IMR-90 (cell line): ENCODE data around the gene LYZL1. TPM values are rescaled to one million over a fixed set of nuclear protein-coding genes. Genes with fewer than 3 reads are reported as not detected.

Experiments used
- ATAC-seq: fragments of 200-7000 bp; cut with Tn5 transposase; 2 replicates; pipeline ENCODE4 v1.9.1; 2020; ENCODE audit warnings: low read depth, mild to moderate bottlenecking, moderate library complexity
- BruUV-seq: library from RNA; stranded (reverse); fragments of 400-500 nt; replicated peaks from 2 replicates; lab custom pipeline; 2021; lab: Mats Ljungman, UMichigan
- CTCF ChIA-PET: fragments of 300-600 bp; formaldehyde crosslinking; extraction: SDS; loops from one replicate; lab custom pipeline; 2021; ENCODE audit warnings: antibody characterized with exemption; lab: Yijun Ruan, JAX
- POLR2A ChIA-PET: fragments of 300-600 bp; sonication (Branson Sonifier 250); formaldehyde crosslinking; loops from one replicate; lab custom pipeline; 2022; ENCODE audit warnings: antibody characterized with exemption; ENCODE audit not compliant: unreplicated experiment; lab: Charles Lee
- DNase-seq: peaks from one replicate; pipeline ENCODE4 v3.0.0; 2013
- H2AFZ ChIP-seq: replicated peaks from 2 replicates; pipeline ENCODE3; 2013; ENCODE audit warnings: low read length, mild to moderate bottlenecking; ENCODE audit not compliant: poor library complexity
- H2AK5ac ChIP-seq: 2 replicates; pipeline ENCODE4 v1.6.1; 2013; ENCODE audit warnings: low read depth, low read length, inconsistent platforms
- H2AK9ac ChIP-seq: replicated peaks from 2 replicates; pipeline ENCODE3; 2013; ENCODE audit warnings: mild to moderate bottlenecking, low read depth, low read length, moderate library complexity; ENCODE audit not compliant: poor library complexity
- H2BK120ac ChIP-seq: 2 replicates; pipeline ENCODE4 v1.6.1; 2013; ENCODE audit warnings: low read depth, low read length, inconsistent platforms
- H2BK15ac ChIP-seq: 3 replicates; pipeline ENCODE4 v1.6.1; 2013; ENCODE audit warnings: low read depth, low read length, inconsistent platforms
- H2BK20ac ChIP-seq: 2 replicates; pipeline ENCODE4 v1.6.1; 2013; ENCODE audit warnings: low read depth, mild to moderate bottlenecking, inconsistent platforms, low read length, moderate library complexity
- H2BK5ac ChIP-seq: 2 replicates; pipeline ENCODE4 v1.6.1; 2013; ENCODE audit warnings: mild to moderate bottlenecking, low read depth, low read length, inconsistent platforms; ENCODE audit not compliant: poor library complexity, severe bottlenecking
- H3K14ac ChIP-seq: replicated peaks from 2 replicates; pipeline ENCODE4 v1.6.1; 2013; ENCODE audit warnings: low read depth, low read length, inconsistent platforms
- H3K18ac ChIP-seq: 2 replicates; pipeline ENCODE4 v1.6.1; 2013; ENCODE audit warnings: low read depth, low read length, control low read depth
- H3K23ac ChIP-seq: 2 replicates; pipeline ENCODE4 v1.6.1; 2013; ENCODE audit warnings: low read depth, low read length, inconsistent platforms
- H3K27ac ChIP-seq: 2 replicates; pipeline ENCODE4 v1.5.1; 2013; ENCODE audit warnings: mild to moderate bottlenecking, control low read depth, low read length; ENCODE audit not compliant: insufficient read depth
- H3K27me3 ChIP-seq: 2 replicates; pipeline ENCODE4 v1.6.1; 2013; ENCODE audit warnings: low read length; ENCODE audit not compliant: control insufficient read depth, insufficient read depth
- H3K36me3 ChIP-seq: 2 replicates; pipeline ENCODE4 v1.6.1; 2013; ENCODE audit warnings: low read length, mixed read lengths; ENCODE audit not compliant: control insufficient read depth, insufficient read depth
- H3K4ac ChIP-seq: 2 replicates; pipeline ENCODE4 v1.6.1; 2013; ENCODE audit warnings: low read depth, low read length, inconsistent platforms
- H3K4me1 ChIP-seq: 2 replicates; pipeline ENCODE4 v1.6.1; 2013; ENCODE audit warnings: low read length, mixed read lengths; ENCODE audit not compliant: control insufficient read depth, insufficient read depth
- H3K4me2 ChIP-seq: 2 replicates; pipeline ENCODE4 v1.6.1; 2013; ENCODE audit warnings: low read depth, mild to moderate bottlenecking, control low read depth, low read length, moderate library complexity
- H3K4me3 ChIP-seq: 2 replicates; pipeline ENCODE4 v1.5.1; 2013; ENCODE audit warnings: low read depth, mild to moderate bottlenecking, control low read depth, low read length, moderate library complexity; ENCODE audit not compliant: insufficient read depth
- H3K56ac ChIP-seq: 2 replicates; pipeline ENCODE4 v1.6.1; 2013; ENCODE audit warnings: low read length, inconsistent platforms; ENCODE audit not compliant: insufficient read depth; ENCODE audit errors: extremely low read depth
- H3K79me1 ChIP-seq, 2 experiments: 2 replicates each; pipeline ENCODE4 v1.6.1; 2013; ENCODE audit warnings: low read length in 2 of 2, inconsistent platforms in 1 of 2, low read depth in 1 of 2
- H3K9ac ChIP-seq: 2 replicates; pipeline ENCODE4 v1.6.1; 2013; ENCODE audit warnings: low read depth, low read length, control low read depth
- H3K9me1 ChIP-seq: 2 replicates; pipeline ENCODE4 v1.6.1; 2013; ENCODE audit warnings: low read length, inconsistent platforms; ENCODE audit not compliant: insufficient read depth
- H3K9me3 ChIP-seq: 2 replicates; pipeline ENCODE4 v1.6.1; 2013; ENCODE audit warnings: low read length; ENCODE audit not compliant: control insufficient read depth, insufficient read depth
- H4K20me1 ChIP-seq: 2 replicates; pipeline ENCODE4 v1.6.1; 2013; ENCODE audit warnings: low read length, inconsistent platforms; ENCODE audit not compliant: insufficient read depth
- H4K5ac ChIP-seq: 2 replicates; pipeline ENCODE4 v1.6.1; 2013; ENCODE audit warnings: mild to moderate bottlenecking, low read depth, low read length, control low read depth
- H4K8ac ChIP-seq, 2 experiments: 2 replicates each; pipeline ENCODE4 v1.6.1; 2013; ENCODE audit warnings: low read depth in 2 of 2, low read length in 2 of 2, control low read depth in 1 of 2, inconsistent platforms in 1 of 2
- H4K91ac ChIP-seq: 2 replicates; pipeline ENCODE4 v1.6.1; 2013; ENCODE audit warnings: low read depth, low read length, inconsistent platforms; ENCODE audit not compliant: insufficient read depth
- CEBPB ChIP-seq: IDR thresholded peaks from 2 replicates; pipeline ENCODE4 v1.6.1; 2012; ENCODE audit warnings: low read depth, low read length, improper control_type of control experiment
- CHD1 ChIP-seq: IDR thresholded peaks from 2 replicates; pipeline ENCODE4 v1.6.1; 2012; ENCODE audit warnings: low read depth, low read length, improper control_type of control experiment
- MAZ ChIP-seq: IDR thresholded peaks from 2 replicates; pipeline ENCODE4 v1.6.1; 2012; ENCODE audit warnings: low read depth, mild to moderate bottlenecking, low read length, improper control_type of control experiment, moderate library complexity, borderline replicate concordance
- WGBS, 2 experiments: methylation state at CpG; one replicate each; pipeline versions ENCODE4 v1.1.5 to v1.1.7; 2013; ENCODE audit warnings: missing lambda C conversion rate in 2 of 2; ENCODE audit not compliant: insufficient read length in 1 of 2; ENCODE audit errors: extremely low coverage in 2 of 2; 5-methylcytosine and 5-hydroxymethylcytosine counted together
- dilution Hi-C: fragments of 300-500 bp; cut with HindIII; formaldehyde crosslinking; loops from one replicate; pipeline ENCODE4 v1.14.3; 2018; ENCODE audit warnings: low sequenced_read_pairs; ENCODE audit not compliant: unreplicated experiment
- in situ Hi-C: fragments of 300-500 bp; cut with MboI; formaldehyde crosslinking; loops from 3 replicates; pipeline ENCODE4 v1.14.3; 2019; ENCODE audit warnings: low sequenced_read_pairs, inconsistent platforms, mixed read lengths
- intact Hi-C: fragments of 100-400 bp; cut with micrococcal nuclease; formaldehyde crosslinking; loops from 2 replicates; pipeline ENCODE4 v1.10.0; 2022
- polyA plus RNA-seq, 3 experiments: library from polyadenylated mRNA; depleted of rRNA; stranded (reverse); fragments of >200 nt; gene quantifications; 2 replicates each; pipeline ENCODE4 v1.2.3, GENCODE V29; 2012; ENCODE audit warnings: low replicate concordance in 1 of 3
- total RNA-seq: library from RNA; depleted of rRNA; stranded (reverse); fragments of >200 nt; gene quantifications from 2 replicates; pipeline ENCODE4 v1.2.3, GENCODE V29; 2012
- TF ChIP-seq, protein P1 (sequence below): fragments of 150-350 bp; IDR thresholded peaks from 2 replicates; pipeline ENCODE4 v1.6.1; 2017; ENCODE audit warnings: mild to moderate bottlenecking, antibody characterized with exemption, low read length, low read depth
- TF ChIP-seq, protein P2 (sequence below): fragments of 150-350 bp; IDR thresholded peaks from 2 replicates; pipeline ENCODE4 v1.6.1; 2016; ENCODE audit warnings: low read depth, mild to moderate bottlenecking, low read length, moderate library complexity, borderline replicate concordance

The LYZL1 gene
- total and polyA plus RNA-seq, 2 of the 4 experiments (the other 2 are of a cell fraction) = not detected

DNA sequence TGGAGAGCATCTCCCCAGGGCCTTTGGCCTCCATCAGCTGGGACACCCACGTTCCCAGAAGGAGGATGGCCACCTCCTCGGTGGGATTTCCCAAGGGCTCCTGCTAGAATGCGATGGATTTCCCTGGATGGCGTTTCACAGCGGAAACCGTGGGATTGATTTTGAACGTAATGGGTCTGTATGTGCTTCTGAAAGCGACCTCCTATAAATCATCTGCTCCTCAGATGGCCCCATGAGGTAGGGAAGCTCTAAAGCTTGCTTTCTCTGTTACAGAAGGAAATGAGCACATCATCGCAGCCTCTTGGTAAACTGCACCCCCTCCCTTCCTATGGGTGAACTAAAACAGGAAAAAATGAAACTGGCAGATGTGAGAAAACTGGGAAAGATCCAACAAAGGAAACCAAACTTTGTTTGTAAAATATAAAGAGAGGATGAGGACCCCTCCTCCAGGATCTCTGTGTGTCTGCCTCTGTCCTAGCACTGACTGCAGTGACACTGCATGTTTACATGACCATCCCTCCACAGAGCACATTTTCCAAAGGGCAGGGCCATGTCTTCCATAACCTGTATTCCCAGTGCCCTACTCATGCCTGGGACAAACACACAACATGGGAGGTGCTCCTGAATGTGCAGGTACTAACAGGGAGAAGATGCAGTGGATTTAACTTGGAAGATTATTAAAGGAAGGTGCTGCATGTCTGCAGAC lies 57.6 kb downstream of the LYZL1 start:
- no peak overlapping the region for H4K91ac ChIP-seq
- 0 out of 2 replicates have a peak, but pooled peaks cover 2% of the 10 kb centered on the region for H3K9me3 ChIP-seq
- H2BK15ac ChIP-seq = no peak overlapping the region
- H3K36me3 ChIP-seq = no peaks in the 10 kb centered on the region
- H3K27me3 ChIP-seq = peaks cover 41% of the 10 kb centered on the region
- H3K56ac ChIP-seq = no peak overlapping the region
- H3K4me1 ChIP-seq = no peaks in the 10 kb centered on the region
- no peak overlapping the region for H2AFZ ChIP-seq
- dilution Hi-C loops (no loop called here), in situ Hi-C loops (no loop called here), intact Hi-C loops (no loop called here)
- H4K8ac ChIP-seq = no peak overlapping the region
- no peak overlapping the region for H2AK5ac ChIP-seq
- WGBS, 2 experiments = no CpG with 5 or more reads among the region's 9 CpGs
- H3K4ac ChIP-seq = no peak overlapping the region
- no peak overlapping the region for H3K23ac ChIP-seq
- H4K5ac ChIP-seq = no peak overlapping the region
- DNase-seq (no peak), ATAC-seq (no peak)
- TF ChIP-seq CEBPB (no peak), CHD1 (no peak), MAZ (no peak)
- TF ChIP-seq, protein P1, sequence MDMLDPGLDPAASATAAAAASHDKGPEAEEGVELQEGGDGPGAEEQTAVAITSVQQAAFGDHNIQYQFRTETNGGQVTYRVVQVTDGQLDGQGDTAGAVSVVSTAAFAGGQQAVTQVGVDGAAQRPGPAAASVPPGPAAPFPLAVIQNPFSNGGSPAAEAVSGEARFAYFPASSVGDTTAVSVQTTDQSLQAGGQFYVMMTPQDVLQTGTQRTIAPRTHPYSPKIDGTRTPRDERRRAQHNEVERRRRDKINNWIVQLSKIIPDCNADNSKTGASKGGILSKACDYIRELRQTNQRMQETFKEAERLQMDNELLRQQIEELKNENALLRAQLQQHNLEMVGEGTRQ = no peak
- TF ChIP-seq, protein P2, sequence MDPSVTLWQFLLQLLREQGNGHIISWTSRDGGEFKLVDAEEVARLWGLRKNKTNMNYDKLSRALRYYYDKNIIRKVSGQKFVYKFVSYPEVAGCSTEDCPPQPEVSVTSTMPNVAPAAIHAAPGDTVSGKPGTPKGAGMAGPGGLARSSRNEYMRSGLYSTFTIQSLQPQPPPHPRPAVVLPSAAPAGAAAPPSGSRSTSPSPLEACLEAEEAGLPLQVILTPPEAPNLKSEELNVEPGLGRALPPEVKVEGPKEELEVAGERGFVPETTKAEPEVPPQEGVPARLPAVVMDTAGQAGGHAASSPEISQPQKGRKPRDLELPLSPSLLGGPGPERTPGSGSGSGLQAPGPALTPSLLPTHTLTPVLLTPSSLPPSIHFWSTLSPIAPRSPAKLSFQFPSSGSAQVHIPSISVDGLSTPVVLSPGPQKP = no peak
- H2BK5ac ChIP-seq = no peak overlapping the region
- H3K4me3 ChIP-seq = no peak overlapping the region
- H4K20me1 ChIP-seq = no peaks in the 10 kb centered on the region
- H3K18ac ChIP-seq = no peak overlapping the region
- no peak overlapping the region for H3K27ac ChIP-seq
- POLR2A ChIA-PET = no interaction called here
- no peak overlapping the region for H3K4me2 ChIP-seq
- H3K14ac ChIP-seq = no peak overlapping the region
- H2BK20ac ChIP-seq = no peak overlapping the region
- no peak overlapping the region for H3K9ac ChIP-seq
- no peaks in the 10 kb centered on the region for H3K9me1 ChIP-seq
- H2BK120ac ChIP-seq = no peak overlapping the region
- no TSS peak for BruUV-seq
- no peaks in the 10 kb centered on the region for H3K79me1 ChIP-seq
- H2AK9ac ChIP-seq = no peak overlapping the region
- CTCF ChIA-PET = no interaction called here
